COLO668 (cell line): Measurements from ENCODE around the gene PFDN1.

Source experiments
- DNase-seq: peaks from one replicate; lab custom pipeline; 2025; ENCODE audit not compliant: unreplicated experiment; lab: John Stamatoyannopoulos, UW

Gene PFDN1

GRCh38 chr5:140240987-140241706, 61.8 kb downstream of the PFDN1 start:
- peak; percentile 50 for DNase-seq

- DNase-seq, result peak; percentile 37
These were observed 62.8 kb downstream of the PFDN1 start for GRCh38 chr5:140239939-140240700.

- no peak for DNase-seq
These were observed 63.4 kb downstream of the PFDN1 start for GRCh38 chr5:140239461-140239860.

GRCh38 chr5:140238756-140239155, 64.1 kb downstream of the PFDN1 start:
- no peak for DNase-seq

- no peak for DNase-seq
These were observed 65.9 kb downstream of the PFDN1 start for GRCh38 chr5:140236891-140237598.

- no peak for DNase-seq
These were observed 66.9 kb downstream of the PFDN1 start for GRCh38 chr5:140235791-140236551.

- DNase-seq, result no peak
These were observed 68.4 kb downstream of the PFDN1 start for GRCh38 chr5:140234377-140234989.

- DNase-seq, result no peak
These were observed 70.2 kb downstream of the PFDN1 start for GRCh38 chr5:140232731-140233130.

GRCh38 chr5:140230373-140230772, 72.5 kb downstream of the PFDN1 start:
- no peak for DNase-seq

- no peak for DNase-seq
These were observed 74.5 kb downstream of the PFDN1 start for GRCh38 chr5:140228364-140228837.

GRCh38 chr5:140227046-140227445, 75.9 kb downstream of the PFDN1 start:
- DNase-seq, result no peak

- DNase-seq, result no peak
These were observed 77.5 kb downstream of the PFDN1 start for GRCh38 chr5:140225396-140225795.

GRCh38 chr5:140224658-140225057, 78.2 kb downstream of the PFDN1 start:
- no peak for DNase-seq

- DNase-seq, result no peak
These were observed 79.3 kb downstream of the PFDN1 start for GRCh38 chr5:140223567-140223966.

- no peak for DNase-seq
These were observed 80.5 kb downstream of the PFDN1 start for GRCh38 chr5:140222416-140222815.

GRCh38 chr5:140221697-140222223, 81.1 kb downstream of the PFDN1 start:
- DNase-seq, result no peak

- DNase-seq, result no peak
These were observed 82.2 kb downstream of the PFDN1 start for GRCh38 chr5:140220698-140221064.

- DNase-seq, result no peak
These were observed 82.7 kb downstream of the PFDN1 start for GRCh38 chr5:140220032-140220697.

GRCh38 chr5:140219068-140219991, 83.6 kb downstream of the PFDN1 start:
- no peak for DNase-seq
